ENCODE results near the gene MVB12B. TPM values are rescaled to one million over a fixed set of nuclear protein-coding genes. Genes with fewer than 3 reads are reported as not detected.

Gene MVB12B
- total RNA-seq, 6 experiments from 2014 or later = 7.2 to 16.2 (median 9.1) TPM

DNA sequence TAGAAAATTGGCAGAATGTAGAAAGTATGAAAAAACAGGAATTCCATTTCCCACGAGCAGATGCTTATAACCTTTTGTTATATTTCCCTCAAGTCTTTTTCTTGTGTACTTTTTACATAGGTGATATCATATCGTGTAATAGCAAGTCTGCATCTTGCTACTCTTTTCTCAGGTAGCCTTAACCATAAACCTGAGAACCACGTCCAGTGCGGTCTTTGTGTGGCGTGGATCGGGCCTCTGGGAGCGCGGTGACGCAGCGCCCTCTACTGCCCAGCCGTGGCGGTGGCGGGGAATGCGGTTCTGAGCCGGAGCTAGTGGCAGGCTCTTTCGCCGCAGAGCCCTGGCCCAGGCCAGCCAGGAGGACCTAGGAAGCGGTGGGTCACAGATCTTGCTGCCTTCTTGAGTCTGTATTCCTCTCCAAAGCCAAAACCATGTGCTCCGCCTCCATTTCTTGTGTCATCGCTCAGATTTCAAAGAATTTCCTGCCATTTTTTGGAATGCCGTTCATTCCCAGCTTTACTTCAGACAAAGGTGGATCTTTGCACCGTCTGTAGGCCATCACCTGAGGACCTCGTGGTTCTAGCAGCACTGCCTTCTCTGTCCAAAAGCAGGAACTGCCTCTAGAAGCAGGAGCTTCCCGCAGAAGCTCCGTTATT lies 71.9 kb downstream of the MVB12B start:
- Histone ChIP-seq H3K4me3 (no peak overlapping the region), H3K36me3 (peaks cover 0 to 12% (median 2%) of the 10 kb centered on the region in 4 donors), H3K27me3 (no peaks in the 10 kb centered on the region), H3K4me1 (peaks cover 0 to 19% (median 8%) of the 10 kb centered on the region in 4 donors), H3K27ac (no peak overlapping the region), H3K9me3 (no peaks in the 10 kb centered on the region)
- ATAC-seq (peak; percentile 82 to 89 (median 86)), DNase-seq (peak; percentile 77 to 83 (median 79))
- intact Hi-C loops (cut with DNase I) = loop anchor here in 1 of 2 donors (10.0 kb wide), 1 partner anchor 94 kb away; no protein-coding TSS in a partner anchor
- WGBS (ENCODE audit: insufficient coverage, low coverage, low lambda C conversion rate, missing lambda C conversion rate) = 20% methylated on average over 12 of the region's 25 CpGs
- TF ChIP-seq CTCF (IDR thresholded peaks at IDR 0.05) (peak; percentile 93 to 97 (median 96)), POLR2A (IDR thresholded peaks at IDR 0.05) (no peak)

- ATAC-seq (no peak), DNase-seq (no peak)
- Histone ChIP-seq H3K27me3 (no peaks in the 10 kb centered on the region), H3K36me3 (peaks cover 0 to 12% (median 2%) of the 10 kb centered on the region in 4 donors), H3K27ac (no peak overlapping the region), H3K4me3 (no peak overlapping the region), H3K9me3 (no peaks in the 10 kb centered on the region), H3K4me1 (peaks cover 0 to 16% (median 8%) of the 10 kb centered on the region in 4 donors)
- TF ChIP-seq CTCF (IDR thresholded peaks at IDR 0.05) (no peak), POLR2A (IDR thresholded peaks at IDR 0.05) (no peak)
- no CpG with 5 or more reads among the region's 8 CpGs for WGBS (ENCODE audit: insufficient coverage, low coverage, low lambda C conversion rate, missing lambda C conversion rate)
- intact Hi-C loops (cut with DNase I) = loop anchor here in 1 of 2 donors (10.0 kb wide), 1 partner anchor 94 kb away; no protein-coding TSS in a partner anchor
These were observed 72.6 kb downstream of the MVB12B start for GRCh38 chr9:126399251-126399650.

- H3K4me1 ChIP-seq = peaks cover 0 to 16% (median 7%) of the 10 kb centered on the region in 4 donors
- H3K4me3 ChIP-seq = no peak overlapping the region
- H3K9me3 ChIP-seq = no peaks in the 10 kb centered on the region
- DNase-seq = peak in 1 of 3 donors; percentile 31
- WGBS (ENCODE audit: insufficient coverage, low coverage, low lambda C conversion rate, missing lambda C conversion rate) = 90% methylated on average over 5 of the region's 10 CpGs
- H3K27ac ChIP-seq = no peak overlapping the region
- TF ChIP-seq CTCF (IDR thresholded peaks at IDR 0.05) = no peak
- no peak for TF ChIP-seq POLR2A (IDR thresholded peaks at IDR 0.05)
- ATAC-seq = no peak
- intact Hi-C loops (cut with DNase I) = loop anchor here in 1 of 2 donors (10.0 kb wide), 1 partner anchor 95 kb away; no protein-coding TSS in a partner anchor
- peaks cover 0 to 12% (median 2%) of the 10 kb centered on the region in 4 donors for H3K36me3 ChIP-seq
- H3K27me3 ChIP-seq = no peaks in the 10 kb centered on the region
These were observed 73.2 kb downstream of the MVB12B start for GRCh38 chr9:126399789-126400188.

GRCh38 chr9:126400571-126400970 lies 73.9 kb downstream of the MVB12B start:
- DNase-seq (no peak), ATAC-seq (no peak)
- 84% methylated on average over 5 of the region's 11 CpGs for WGBS (ENCODE audit: insufficient coverage, low coverage, low lambda C conversion rate, missing lambda C conversion rate)
- Histone ChIP-seq H3K27ac (no peak overlapping the region), H3K9me3 (no peaks in the 10 kb centered on the region), H3K4me3 (no peak overlapping the region), H3K36me3 (peaks cover 0 to 12% (median 2%) of the 10 kb centered on the region in 4 donors), H3K27me3 (no peaks in the 10 kb centered on the region), H3K4me1 (peaks cover 0 to 8% (median 3%) of the 10 kb centered on the region in 4 donors)
- intact Hi-C loops (cut with DNase I) = no loop called here
- TF ChIP-seq CTCF (IDR thresholded peaks at IDR 0.05) = no peak
- no peak for TF ChIP-seq POLR2A (IDR thresholded peaks at IDR 0.05)
